Measurements from ENCODE around the gene SLC28A2.
A peak's percentile ranks its signal among the peaks of the same experiment; 100 is the strongest.
"Not testable (repeated sequence)": the region's sequence is repeated elsewhere in the genome, so short reads cannot be mapped to it uniquely, and the experiment has no call there.

SLC28A2 gene

GRCh38 chr15:45254824-45255223, 2.8 kb downstream of the SLC28A2 start:
- FAIRE-seq; DNase-seq (ENCODE audit: insufficient read length, low spot score): not testable (repeated sequence)

GRCh38 chr15:45259796-45260195, 7.8 kb downstream of the SLC28A2 start:
- DNase-seq (ENCODE audit: insufficient read length, low spot score) = no peak
- no peak for FAIRE-seq

- DNase-seq (ENCODE audit: insufficient read length, low spot score) (no peak), FAIRE-seq (no peak)
Observed at GRCh38 chr15:45262906-45263461, 10.9 kb downstream of the SLC28A2 start.

GRCh38 chr15:45263854-45264253, 11.8 kb downstream of the SLC28A2 start:
- no peak for FAIRE-seq
- DNase-seq (ENCODE audit: insufficient read length, low spot score) = no peak

- DNase-seq (ENCODE audit: insufficient read length, low spot score) (no peak), FAIRE-seq (no peak)
Observed at GRCh38 chr15:45265506-45265905, 13.5 kb downstream of the SLC28A2 start.

GRCh38 chr15:45268135-45268534, 16.1 kb downstream of the SLC28A2 start:
- no peak for FAIRE-seq
- DNase-seq (ENCODE audit: insufficient read length, low spot score) = no peak

- DNase-seq (ENCODE audit: insufficient read length, low spot score) = no peak
- FAIRE-seq = no peak
Observed at GRCh38 chr15:45274636-45275380, 22.8 kb downstream of the SLC28A2 start.

- FAIRE-seq (peak; percentile 28), DNase-seq (ENCODE audit: insufficient read length, low spot score) (no peak)
Observed at GRCh38 chr15:45276831-45277230, 24.8 kb downstream of the SLC28A2 start.

- peak; percentile 92 for DNase-seq (ENCODE audit: insufficient read length, low spot score)
- peak; percentile 99 for FAIRE-seq
Observed at GRCh38 chr15:45279024-45279698, 27.1 kb downstream of the SLC28A2 start.

GRCh38 chr15:45285413-45285812, 33.4 kb downstream of the SLC28A2 start:
- DNase-seq (ENCODE audit: insufficient read length, low spot score) (no peak), FAIRE-seq (no peak)

GRCh38 chr15:45287390-45287956, 35.4 kb downstream of the SLC28A2 start:
- no peak for DNase-seq (ENCODE audit: insufficient read length, low spot score)

GRCh38 chr15:45288947-45289346, 36.9 kb downstream of the SLC28A2 start:
- DNase-seq (ENCODE audit: insufficient read length, low spot score) (no peak), FAIRE-seq (no peak)

More at GRCh38 chr15:45287390-45287956, 35.4 kb downstream of the SLC28A2 start:
- FAIRE-seq = no peak

GRCh38 chr15:45291822-45292582, 40.0 kb downstream of the SLC28A2 start:
- FAIRE-seq (no peak), DNase-seq (ENCODE audit: insufficient read length, low spot score) (no peak)

GRCh38 chr15:45293326-45293725, 41.3 kb downstream of the SLC28A2 start:
- FAIRE-seq; DNase-seq (ENCODE audit: insufficient read length, low spot score): not testable (repeated sequence)

GRCh38 chr15:45298964-45299378, 46.9 kb downstream of the SLC28A2 start:
- FAIRE-seq; DNase-seq (ENCODE audit: insufficient read length, low spot score): not testable (repeated sequence)

GRCh38 chr15:45304711-45305110, 52.7 kb downstream of the SLC28A2 start:
- no peak for DNase-seq (ENCODE audit: insufficient read length, low spot score)

GRCh38 chr15:45306105-45306504, 54.1 kb downstream of the SLC28A2 start:
- no peak for DNase-seq (ENCODE audit: insufficient read length, low spot score)
- no peak for FAIRE-seq

More at GRCh38 chr15:45304711-45305110, 52.7 kb downstream of the SLC28A2 start:
- FAIRE-seq = no peak

- DNase-seq (ENCODE audit: insufficient read length, low spot score) = peak; percentile 23
- peak; percentile 73 for FAIRE-seq
Observed at GRCh38 chr15:45307230-45307924, 55.3 kb downstream of the SLC28A2 start.

GRCh38 chr15:45314117-45314516, 62.1 kb downstream of the SLC28A2 start:
- not testable (repeated sequence) for FAIRE-seq; DNase-seq (ENCODE audit: insufficient read length, low spot score)

GRCh38 chr15:45314960-45315359, 62.9 kb downstream of the SLC28A2 start:
- no peak for DNase-seq (ENCODE audit: insufficient read length, low spot score)
- FAIRE-seq = no peak

Data from GM19239 (cell line).